HG03520 (cell line): ENCODE data around the gene CNTROB.

Source experiments
- ATAC-seq: cut with Tn5 transposase; IDR thresholded peaks from one replicate; pipeline ENCODE4 v1.9.1; 2021; ENCODE audit warnings: mild to moderate bottlenecking, moderate library complexity; ENCODE audit not compliant: unreplicated experiment

CNTROB gene

DNA sequence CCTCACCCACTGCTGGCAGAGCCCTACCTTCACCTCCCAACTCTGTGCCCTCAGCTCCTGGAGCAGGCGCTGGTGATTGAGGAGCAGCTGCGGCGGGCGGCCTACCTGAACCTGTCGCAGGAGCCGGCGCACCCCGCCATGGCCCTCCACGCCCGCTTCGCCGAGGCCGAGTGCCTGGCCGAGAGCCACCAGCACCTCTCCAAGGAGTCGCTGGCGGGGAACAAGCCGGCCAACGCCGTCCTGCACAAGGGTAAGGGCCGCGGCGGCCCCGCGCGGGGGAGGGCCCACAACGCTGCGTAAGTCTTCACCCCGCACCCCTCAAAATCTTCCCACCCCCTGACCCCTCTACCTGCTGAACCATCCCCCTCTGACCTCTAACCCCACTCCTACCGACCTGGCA, 22.9 kb upstream of the CNTROB start:
- no peak for ATAC-seq

DNA sequence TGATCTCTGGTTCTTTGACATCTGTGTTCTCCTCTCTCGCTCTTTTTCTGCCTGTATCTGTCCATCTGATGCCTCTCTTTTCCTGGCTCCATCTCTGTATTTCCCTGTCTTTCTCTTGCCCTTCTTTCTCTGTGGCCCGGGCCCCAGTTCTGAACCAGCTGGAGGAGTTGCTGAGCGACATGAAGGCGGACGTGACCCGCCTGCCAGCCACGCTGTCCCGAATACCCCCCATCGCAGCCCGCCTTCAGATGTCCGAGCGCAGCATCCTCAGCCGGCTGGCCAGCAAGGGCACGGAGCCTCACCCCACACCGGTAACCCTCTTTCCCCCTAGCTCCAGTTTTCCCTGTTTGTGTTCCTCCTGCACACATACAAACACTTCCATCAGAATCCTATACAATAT, 21.7 kb upstream of the CNTROB start:
- no peak for ATAC-seq

DNA sequence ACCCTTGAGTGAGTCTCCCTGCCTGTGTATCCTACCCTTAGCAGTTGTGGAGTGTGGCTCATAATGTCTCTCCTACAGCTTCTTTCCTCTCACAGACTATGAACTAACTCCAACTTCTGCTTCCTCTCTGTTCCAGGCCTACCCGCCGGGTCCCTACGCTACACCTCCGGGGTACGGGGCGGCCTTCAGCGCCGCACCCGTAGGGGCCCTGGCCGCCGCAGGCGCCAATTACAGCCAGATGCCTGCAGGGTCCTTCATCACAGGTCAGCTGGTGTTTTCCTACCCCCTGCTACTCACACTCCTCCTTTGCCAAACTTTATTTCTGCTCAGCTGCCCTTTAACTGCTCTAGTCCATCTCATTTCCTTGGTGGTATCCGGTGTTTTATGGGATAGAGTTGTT, 21.3 kb upstream of the CNTROB start:
- ATAC-seq, result no peak

DNA sequence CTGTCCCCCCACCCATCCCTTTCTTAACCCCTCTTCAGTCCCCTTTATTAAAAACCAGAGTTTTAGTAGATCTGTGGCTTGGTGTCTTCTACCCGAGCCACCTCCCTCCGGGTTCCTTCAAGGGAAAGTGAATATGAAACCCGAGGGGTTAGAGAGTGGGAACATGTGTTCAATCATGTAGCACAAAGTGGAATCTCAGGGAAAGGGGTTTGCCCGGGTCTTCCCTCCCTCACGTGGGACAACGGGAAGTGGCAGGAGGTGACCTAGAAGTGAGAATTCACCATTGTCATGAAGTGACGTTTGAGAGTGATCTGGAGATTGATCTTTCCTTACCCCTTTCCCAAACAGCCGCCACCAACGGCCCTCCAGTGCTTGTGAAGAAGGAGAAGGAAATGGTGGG, 20.9 kb upstream of the CNTROB start:
- no peak for ATAC-seq

DNA sequence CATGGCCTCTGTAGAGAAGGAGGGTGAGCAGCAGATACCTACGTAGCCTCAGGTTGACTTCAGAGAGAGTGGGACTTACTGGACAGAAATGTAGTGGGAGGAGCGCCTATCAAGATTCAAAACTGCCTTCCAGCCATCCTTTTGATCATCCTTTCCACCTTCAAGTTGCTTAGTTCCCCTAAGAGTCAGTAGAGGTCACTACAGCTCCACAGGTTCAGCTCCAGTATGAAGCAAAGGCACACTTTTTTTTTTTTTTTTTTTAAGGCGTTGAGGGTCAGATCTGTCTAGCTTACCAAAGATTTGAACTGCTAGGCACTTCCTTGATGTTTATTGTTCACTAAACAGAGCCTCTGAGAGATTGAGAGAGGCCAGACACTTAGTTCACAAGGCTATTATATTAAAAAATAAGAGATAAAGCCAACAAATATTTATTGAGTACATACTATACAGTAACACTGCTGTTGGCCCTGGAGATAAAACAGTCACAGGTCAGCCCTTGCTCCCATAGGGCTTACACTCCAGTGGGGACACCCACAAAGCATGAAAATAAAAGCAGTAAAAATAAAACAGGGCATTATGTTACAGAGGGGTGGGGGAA, 19.0 kb upstream of the CNTROB start:
- no peak for ATAC-seq

DNA sequence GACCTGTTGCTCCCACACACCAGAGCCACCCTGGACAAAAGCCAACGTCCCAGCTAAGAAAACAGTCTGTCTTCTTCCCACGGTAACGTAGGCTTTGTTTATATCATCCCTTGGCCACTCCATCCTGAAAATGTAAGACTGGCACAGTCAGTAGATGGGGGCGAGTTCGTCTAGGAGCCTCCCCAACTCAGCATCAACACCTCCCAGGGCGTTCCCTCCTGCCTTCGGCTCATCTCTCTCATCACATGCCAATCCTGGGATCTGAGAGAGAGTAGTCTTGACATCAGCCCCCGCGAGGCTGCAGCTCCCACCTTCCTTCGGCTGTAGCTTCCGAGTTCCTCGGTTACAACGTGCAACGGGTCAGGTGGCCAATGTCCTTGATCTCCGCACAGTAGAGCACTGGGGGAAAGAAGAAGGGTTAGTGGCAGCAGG, 16.8 kb upstream of the CNTROB start:
- ATAC-seq, result no peak

DNA sequence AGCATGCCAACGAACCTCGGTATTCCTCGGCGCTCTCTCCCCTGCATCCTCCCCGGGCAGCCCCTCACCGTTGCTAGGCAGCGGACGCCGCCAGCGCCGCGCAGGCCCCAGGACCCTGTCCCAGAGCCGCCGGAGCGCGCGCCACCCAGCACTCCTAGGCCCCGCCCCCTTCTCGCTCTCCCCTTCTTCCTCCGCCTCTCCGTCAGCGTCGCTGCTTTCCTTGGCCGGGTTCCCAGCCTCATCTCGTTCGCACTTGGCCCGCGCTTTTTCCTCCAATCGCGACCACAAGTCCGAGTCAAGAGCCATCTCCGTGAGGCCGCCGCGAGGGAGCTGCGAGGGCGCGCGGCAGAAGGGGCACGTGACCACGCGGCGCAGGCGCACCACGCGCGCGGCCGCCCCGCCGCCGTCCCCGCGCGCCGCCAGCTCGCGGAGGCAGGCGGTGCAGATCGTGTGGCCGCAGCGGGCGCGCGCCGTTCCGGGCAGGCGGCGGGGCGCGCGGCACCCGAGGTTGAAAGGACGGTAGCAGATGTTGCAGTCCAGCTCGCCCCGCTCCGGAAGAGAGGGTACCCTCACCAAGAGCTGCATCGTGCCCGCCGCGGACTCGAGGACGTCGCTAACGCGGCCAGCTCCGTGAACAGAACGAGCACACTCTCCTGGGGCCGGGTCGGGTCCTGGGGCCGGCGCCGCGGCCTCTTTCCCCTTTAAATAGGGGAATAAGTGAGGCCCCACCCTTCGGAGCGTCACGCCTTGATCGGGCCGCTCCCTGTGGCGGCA, 16.2 kb upstream of the CNTROB start, which contains the start of gene RNF227:
Gene RNF227, minus strand, starts transcription at position 679 of the 774 bp plus-strand sequence. Its CDS starts 94 bp downstream, at position 585.
- peak; percentile 64 for ATAC-seq

DNA sequence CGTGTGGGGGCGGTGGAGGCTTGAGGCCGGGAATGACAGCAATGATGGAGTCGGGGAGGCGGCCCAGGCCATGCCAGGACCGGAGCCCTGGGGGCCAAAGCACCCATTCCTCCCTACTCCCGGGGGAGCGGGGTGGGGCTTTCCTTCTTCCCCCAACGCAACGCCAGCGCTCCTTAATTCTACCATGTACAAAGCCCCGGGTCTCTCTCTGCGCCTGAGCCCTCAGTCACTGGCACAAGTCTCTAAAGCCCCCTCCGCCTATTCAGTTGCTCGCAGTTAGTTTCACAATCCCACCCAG, 15.7 kb upstream of the CNTROB start:
- ATAC-seq, result no peak

DNA sequence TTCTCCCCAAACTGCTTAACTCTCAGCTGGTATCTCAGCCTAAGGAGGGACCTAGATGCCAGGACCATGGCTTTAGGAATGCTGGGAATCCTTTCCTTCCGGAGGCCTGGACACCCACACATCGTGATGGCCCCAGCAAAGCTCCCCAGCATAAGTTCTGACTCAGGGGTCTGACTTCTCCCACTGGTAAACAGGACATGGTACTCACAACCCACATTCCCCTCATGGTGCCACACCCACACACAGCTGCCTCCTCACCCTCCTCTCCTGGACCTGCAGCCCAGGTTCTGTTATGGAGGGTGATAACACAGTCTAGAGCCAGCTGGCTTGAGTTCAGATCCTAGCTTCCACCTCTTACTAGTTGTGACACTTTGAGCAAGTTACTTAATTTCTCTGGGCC, 15.2 kb upstream of the CNTROB start:
- ATAC-seq, result no peak

DNA sequence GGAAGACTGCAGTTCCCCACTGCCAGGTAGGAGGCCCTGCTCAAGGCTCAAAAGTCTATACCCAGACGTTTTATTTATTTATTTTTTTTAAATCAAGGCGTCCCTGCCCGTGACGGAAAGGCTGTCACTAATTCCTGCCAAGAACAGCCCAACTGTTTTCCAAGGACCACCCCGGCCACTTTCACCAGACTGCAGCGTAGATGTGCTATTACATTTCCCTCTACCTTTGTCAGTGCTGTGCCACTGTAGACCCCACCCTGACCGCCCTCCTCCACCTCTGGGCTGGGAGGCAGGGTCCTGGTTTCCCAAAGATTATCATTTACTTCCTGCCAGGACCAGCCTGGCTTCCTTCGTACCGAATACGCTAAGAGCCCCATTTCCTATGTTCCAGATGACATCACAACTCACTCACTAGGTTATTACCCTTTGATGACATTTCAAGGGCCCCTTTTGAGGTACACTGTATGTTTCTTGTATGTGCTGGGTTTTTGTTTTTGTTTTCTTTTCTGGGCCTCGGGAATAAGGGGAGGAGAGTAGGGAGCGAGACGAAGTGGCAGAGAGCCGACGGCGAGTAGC, 9.6 kb upstream of the CNTROB start:
- ATAC-seq, result no peak

DNA sequence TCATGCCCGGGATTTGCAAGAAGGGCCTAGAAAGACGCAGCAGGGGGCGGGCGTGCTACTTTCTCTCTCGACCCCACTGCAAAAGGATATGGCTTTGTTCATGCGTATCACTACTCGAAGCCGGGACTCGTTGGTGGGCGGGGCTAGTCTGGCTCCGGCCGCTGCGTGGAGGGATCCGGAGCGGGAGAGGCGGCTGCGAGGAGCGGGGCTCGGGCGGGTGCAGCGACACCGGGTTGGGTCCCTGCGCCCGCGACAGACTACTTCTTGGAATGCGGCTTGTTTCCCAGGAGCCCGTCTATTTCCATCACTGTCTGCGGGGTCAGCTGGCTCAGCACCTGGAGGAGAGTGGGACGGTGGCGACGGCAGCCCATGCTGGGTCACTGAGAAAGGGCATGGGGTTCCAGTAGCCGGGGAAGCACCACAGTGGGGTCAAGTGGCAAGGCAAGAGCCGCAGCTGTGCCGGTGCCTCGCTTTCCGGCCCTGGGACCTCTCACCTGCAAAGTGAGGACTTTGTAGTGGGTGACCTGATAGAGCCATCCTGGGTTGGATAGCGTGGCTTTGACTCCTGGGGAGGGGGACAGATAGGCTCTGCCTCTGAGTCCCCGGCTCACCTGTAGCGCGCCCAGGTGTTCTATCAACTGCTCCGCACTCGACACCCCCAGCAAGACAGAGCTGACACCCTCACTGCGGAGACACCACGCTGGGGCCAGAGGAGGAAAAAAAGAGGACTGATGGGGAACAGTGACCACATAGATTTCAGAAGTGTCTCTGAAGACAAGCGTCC, 9.0 kb upstream of the CNTROB start:
- no peak for ATAC-seq

DNA sequence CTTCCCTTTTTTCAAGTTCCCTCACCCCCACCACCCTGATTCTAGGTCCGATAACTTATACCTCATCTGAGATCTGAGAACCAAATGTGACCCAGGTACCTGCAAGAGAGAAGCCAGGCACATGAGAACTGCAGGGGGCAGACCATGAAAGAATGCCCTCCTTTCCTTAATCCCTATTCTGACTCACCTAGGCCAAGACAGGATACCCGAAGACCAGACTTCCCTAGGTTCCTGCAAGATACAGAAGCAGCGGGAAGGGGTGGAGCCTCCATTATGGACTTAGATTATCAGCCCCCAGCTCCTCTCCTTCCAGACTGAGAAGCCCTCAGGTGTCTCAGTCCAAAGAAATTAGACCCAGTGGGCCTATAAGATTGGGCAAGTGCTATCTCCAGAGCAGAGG, 4.4 kb upstream of the CNTROB start:
- no peak for ATAC-seq

DNA sequence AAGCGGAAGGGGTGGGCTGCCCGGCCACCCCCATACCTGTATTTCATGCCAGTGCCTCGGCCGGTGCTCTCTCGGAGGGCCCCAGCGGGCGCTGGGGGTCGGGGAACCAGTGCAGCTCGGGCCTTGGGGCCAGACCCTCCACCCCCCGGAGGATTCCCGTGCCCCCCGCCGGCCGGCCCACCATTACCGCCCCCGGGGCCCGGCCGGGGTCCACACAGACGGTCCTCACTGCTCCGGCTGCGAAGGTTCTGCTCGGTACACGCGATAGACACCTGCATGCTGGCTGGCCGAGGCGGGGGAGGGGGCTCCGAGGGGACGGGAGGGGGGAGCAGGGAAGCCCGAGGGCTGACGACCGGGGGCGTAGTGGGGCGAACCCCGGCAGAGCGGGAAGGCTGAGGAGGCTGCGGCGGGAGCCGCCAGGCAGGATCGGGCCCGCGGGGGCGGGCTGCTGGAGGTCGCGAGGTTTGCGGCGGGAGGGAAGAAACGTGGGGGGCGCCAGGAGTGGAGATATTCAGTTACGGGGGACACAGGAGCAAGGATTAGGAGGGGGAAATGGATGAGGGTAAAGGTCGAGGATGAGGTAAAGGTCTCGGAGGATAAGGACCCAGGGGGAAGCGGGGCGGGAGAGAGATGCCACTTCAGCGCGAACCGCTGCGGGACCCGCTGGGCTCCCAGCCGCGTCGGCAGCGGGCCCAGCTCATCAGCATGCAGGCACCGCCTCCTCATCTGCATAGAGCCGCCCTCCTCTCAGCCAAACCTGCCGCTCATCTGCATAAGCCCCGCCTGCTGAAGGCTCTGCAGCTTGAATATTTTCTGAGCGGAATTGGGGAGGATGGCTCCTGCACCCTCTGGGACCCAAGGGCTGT, 2.6 kb upstream of the CNTROB start, which contains the start of gene KCNAB3:
Gene KCNAB3, minus strand, starts transcription at position 699 of the 866 bp plus-strand sequence. Its CDS starts 421 bp downstream, at position 278.
- no peak for ATAC-seq

DNA sequence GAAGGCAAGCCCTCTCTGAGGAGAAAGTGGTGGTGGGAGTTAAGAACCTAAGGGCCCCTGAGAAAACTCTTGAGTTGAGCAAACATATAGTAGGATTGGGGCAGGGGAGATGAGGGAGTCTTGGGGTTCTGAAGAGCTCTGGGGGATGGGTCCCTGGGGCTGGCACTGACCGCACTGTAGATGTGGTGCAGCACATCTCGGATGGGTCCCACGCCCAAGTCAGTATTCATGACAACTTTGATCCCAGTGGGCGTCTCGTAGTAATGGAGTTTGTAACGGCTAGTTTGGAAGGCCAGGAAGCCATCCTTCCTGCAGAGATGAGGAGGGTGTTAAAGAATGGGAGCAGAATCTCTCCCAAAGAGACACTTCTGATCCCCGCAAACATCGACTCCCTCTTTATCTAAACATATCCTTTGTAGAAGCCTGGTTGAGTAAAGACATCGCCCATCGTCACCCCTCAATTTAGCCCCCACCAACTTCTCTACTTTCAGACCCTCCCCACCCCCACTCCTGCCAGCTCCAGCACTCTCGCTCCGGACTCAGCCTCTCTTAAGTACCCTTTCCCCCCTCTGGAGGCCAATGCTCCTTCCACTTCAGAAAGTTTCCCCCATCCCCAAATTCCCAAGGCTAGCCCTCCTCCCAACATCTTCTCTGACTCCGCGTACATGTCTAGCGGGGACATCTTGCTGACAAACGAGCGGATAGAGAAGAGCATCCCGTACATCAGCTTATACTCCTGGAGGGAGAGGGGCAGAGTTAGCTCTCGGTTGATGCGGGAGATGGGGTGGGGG, 970 bp upstream of the CNTROB start:
- ATAC-seq, result no peak

DNA sequence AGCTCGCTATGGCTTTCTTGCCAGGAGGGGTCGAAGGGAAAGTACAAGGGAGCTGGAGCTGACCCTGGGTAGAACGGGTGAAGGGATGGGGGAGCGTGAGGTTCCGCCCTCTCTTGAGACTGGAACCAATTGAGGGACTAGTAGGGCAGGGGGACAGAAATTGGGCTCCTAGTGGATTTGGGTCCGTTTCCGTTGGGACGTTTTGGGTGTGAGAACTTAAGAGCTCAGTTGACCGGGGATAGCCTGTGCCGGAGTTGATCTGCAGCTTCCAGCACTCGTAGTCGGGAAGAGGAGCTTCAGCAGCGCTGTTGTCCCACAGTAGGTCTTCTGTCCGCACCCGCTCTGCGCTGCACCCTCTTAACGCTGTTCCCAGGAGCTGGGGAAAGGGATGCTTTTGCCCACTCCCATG, 481 bp downstream of the CNTROB start:
- ATAC-seq, result no peak

DNA sequence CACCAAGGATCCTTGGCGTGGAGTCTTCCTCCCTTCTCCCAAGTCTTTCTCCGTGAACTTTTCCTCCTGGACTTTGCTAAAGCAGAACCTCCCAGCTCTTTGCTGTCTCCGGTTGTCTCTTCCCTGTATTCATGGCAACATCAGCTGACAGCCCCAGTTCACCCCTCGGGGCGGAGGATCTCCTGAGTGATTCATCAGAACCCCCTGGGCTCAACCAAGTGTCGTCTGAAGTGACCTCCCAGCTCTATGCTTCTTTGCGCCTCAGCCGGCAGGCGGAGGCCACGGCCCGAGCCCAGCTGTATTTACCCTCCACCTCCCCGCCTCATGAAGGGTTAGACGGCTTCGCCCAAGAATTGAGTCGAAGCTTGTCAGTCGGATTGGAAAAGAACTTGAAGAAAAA, 943 bp downstream of the CNTROB start:
- no peak for ATAC-seq

DNA sequence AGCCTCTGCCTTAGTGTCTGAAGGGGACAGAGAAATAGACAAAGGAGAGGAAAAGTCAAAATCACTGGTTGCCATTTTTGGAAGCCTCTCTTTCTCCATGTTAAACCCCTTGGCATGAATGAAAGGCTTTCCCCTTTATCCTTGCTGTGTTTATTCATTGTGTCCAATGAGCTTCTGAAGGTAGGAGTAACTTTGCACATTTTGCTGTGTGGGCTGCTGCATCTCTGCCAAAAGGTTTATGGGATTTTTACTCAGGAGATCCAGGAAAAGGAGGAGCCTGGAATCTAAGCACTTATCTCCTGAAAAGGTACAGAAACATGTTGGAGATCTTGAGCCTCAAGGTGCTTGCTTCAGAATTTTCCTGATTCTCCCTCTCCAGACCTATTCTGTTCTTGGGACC, 3.9 kb downstream of the CNTROB start:
- no peak for ATAC-seq

DNA sequence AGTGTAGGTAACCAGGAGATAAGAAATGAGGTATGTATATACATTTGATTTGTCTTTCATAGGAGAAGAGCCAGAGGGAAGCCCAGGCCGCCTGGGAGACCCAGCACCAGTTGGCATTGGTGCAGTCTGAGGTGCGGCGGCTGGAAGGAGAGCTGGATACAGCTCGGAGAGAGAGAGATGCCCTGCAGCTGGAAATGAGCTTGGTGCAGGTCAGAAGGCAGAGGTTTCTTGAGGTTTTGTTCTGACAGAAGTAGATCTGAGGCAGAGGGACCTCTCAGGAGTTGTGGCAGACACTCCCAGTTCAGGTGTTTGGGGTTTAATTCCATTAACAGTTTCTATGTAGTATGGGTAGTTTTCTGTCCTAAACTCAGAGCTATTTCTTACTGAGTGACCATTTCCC, 8.0 kb downstream of the CNTROB start:
- ATAC-seq, result no peak

DNA sequence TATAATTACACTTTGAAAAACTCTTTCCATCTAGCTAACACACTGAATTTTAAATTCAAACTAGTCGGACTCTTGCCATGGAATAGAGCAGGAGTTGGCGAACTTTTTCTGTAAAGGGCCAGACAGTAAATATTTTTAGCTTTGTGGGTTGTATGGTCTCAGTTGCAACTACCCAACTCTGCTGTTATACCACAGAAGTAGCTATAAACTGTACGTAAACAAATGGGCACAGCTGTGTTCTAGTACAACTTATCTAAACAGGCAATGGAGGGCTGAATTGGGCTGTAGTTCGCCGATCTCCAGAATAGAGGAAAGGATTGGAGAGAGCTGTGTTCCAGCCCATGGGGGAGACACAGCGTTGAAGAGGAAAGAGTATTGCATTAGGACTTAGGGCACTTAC, 8.7 kb downstream of the CNTROB start:
- ATAC-seq, result no peak

DNA sequence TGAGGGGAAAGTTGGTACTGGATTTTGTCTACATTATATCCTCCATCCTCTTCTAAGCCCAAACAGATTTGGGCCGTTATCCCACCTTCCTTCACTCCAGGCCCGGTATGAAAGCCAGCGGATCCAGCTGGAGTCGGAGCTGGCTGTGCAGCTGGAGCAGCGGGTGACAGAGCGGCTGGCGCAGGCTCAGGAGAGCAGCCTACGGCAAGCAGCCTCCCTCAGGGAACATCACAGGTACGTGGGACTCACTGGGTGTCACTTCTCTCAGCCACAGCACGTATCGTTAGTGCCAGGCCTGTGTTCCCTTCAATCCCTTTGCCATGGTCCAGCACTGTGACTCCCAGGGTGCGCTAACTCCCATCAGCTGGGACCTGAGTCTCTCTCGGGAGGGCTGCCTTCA, 11.3 kb downstream of the CNTROB start:
- no peak for ATAC-seq
